ENCODE data around the gene OR1E1. TPM values are rescaled to one million over a fixed set of nuclear protein-coding genes. Genes with fewer than 3 reads are reported as not detected.
"Not testable (repeated sequence)": the region's sequence is repeated elsewhere in the genome, so short reads cannot be mapped to it uniquely, and the experiment has no call there.

The OR1E1 gene
- total RNA-seq, 3 donors from 2014 or later, result not detected

DNA sequence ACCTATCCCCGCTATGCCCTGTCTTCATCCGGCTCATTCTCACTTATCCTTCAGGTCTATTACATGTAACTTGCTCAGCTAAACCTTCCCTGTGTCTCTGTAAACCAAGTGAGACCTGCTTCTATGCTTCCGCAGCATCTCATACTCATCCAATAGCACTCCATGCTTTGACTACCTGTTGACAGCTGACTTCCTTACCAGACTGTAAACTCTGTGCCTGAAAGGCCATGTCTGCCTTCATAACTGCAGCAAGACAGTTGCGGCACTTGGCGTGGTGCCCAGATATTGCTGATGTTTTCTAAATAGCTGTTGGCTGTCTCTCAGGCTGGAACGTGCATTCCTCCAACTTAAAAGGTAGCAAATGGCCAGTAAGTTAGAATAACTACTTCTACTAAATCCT is 1.8 kb upstream of the OR1E1 start:
- Histone ChIP-seq H3K4me1 (no peaks in the 10 kb centered on the region), H3K4me3 (no peak overlapping the region), H3K9me3 (no peaks in the 10 kb centered on the region), H3K27me3 (no peaks in the 10 kb centered on the region), H3K27ac (no peak overlapping the region), H3K36me3 (no peaks in the 10 kb centered on the region)
- no peak for DNase-seq (ENCODE audit: low spot score in 2 of 2)
- intact Hi-C loops (cut with DNase I; ENCODE audit: low total_unique reads), result loop anchor here (10.0 kb wide), 1 partner anchor 615 kb away; no protein-coding TSS in a partner anchor
- TF ChIP-seq POLR2A (IDR thresholded peaks at IDR 0.05), result no peak
- no peak for TF ChIP-seq POLR2AphosphoS5 (IDR thresholded peaks at IDR 0.05)
- TF ChIP-seq CTCF (IDR thresholded peaks at IDR 0.05), result no peak

GRCh38 chr17:3397801-3398200 is 409 bp downstream of the OR1E1 start:
- H3K27me3 ChIP-seq; DNase-seq (ENCODE audit: low spot score in 2 of 2); H3K36me3 ChIP-seq; H3K4me3 ChIP-seq; H3K9me3 ChIP-seq; H3K27ac ChIP-seq; intact Hi-C loops (cut with DNase I; ENCODE audit: low total_unique reads); H3K4me1 ChIP-seq: not testable (repeated sequence)

DNA sequence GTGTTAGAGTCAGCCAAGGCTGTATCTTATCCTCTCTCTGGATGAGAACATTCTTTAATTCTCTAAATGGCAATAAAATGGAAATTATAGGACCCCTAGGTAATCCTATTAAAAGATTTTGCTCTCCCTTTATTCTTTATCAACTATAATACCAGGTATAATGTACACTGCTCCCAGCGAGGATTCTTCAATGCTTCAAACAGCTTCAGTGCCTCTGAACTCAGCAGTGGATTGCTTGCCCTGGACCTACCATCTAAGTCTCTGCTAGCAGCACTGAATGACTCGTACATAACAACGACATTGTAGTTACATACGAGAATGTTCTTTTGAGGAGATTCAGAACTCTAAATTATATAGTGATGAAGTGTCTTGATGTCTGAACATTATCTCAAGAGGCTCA is 8.4 kb downstream of the OR1E1 start:
- no peak for DNase-seq (ENCODE audit: low spot score in 2 of 2)

DNA sequence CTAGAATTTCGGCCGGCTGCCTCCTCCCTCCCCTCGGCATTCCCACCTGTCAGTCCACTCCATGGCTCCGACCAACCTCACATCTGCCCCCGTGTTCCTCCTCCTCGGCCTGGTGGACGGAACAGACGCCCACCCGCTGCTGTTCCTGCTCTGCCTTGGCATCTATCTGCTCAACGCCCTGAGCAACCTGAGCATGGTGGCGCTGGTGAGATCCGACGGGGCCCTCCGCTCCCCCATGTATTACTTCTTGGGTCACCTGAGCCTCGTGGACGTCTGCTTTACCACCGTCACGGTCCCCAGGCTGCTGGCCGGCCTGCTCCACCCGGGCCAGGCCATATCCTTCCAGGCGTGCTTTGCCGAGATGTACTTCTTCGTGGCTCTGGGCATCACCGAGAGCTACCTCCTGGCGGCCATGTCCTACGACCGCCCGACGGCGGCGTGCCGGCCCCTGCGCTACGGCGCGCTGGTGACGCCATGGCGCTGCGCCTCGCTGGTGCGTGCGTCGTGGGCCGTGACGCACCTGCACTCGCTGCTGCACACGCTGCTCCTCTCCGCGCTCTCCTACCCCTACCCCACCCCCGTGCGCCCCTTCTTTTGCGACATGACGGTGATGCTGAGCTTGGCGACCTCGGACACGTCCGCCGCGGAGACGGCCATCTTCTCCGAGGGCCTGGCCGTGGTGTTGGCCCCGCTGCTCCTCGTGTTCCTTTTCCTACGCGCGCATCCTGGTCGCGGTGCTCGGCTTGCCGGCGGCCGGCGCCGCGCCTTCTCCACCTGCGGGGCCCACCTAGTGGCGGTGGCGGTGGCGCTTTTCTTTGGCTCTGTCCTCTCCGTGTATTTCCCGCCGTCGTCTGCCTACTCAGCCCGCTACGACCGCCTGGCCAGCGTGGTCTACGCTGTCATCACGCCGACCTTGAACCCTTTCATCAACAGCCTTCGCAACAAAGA is 12.1 kb downstream of the OR1E1 start, which contains the start of gene OR3A2:
Gene OR3A2, minus strand, starts transcription at position 440 of the 948 bp plus-strand sequence.
- Histone ChIP-seq H3K36me3 (no peaks in the 10 kb centered on the region), H3K27ac (no peak within 1 kb of the TSS), H3K27me3 (peaks cover 0 to 26% of the 10 kb centered on the region in 2 donors), H3K4me1 (no peaks in the 10 kb centered on the region), H3K9me3 (no peaks in the 10 kb centered on the region), H3K4me3 (peak within 1 kb of the TSS in 1 of 3 donors; percentile 50)
- intact Hi-C loops (cut with DNase I; ENCODE audit: low total_unique reads), result no loop called here
- no peak for DNase-seq (ENCODE audit: low spot score in 2 of 2)
- no peak for TF ChIP-seq POLR2AphosphoS5 (IDR thresholded peaks at IDR 0.05)
- TF ChIP-seq CTCF (IDR thresholded peaks at IDR 0.05), result no peak
- no peak for TF ChIP-seq POLR2A (IDR thresholded peaks at IDR 0.05)

More for the DNA sequence above, 8.4 kb downstream of the OR1E1 start:
- no peak overlapping the region for H3K27ac ChIP-seq
- intact Hi-C loops (cut with DNase I; ENCODE audit: low total_unique reads), result no loop called here
- H3K27me3 ChIP-seq, result peaks cover 0 to 13% of the 10 kb centered on the region in 2 donors
- no peaks in the 10 kb centered on the region for H3K4me1 ChIP-seq
- no peaks in the 10 kb centered on the region for H3K9me3 ChIP-seq
- TF ChIP-seq CTCF (IDR thresholded peaks at IDR 0.05) (no peak), POLR2AphosphoS5 (IDR thresholded peaks at IDR 0.05) (no peak), POLR2A (IDR thresholded peaks at IDR 0.05) (no peak)
- H3K36me3 ChIP-seq, result no peaks in the 10 kb centered on the region
- no peak overlapping the region for H3K4me3 ChIP-seq

GRCh38 chr17:3381957-3382356 is 16.3 kb downstream of the OR1E1 start:
- TF ChIP-seq POLR2AphosphoS5 (IDR thresholded peaks at IDR 0.05) (no peak), CTCF (IDR thresholded peaks at IDR 0.05) (no peak), POLR2A (IDR thresholded peaks at IDR 0.05) (no peak)
- H3K36me3 ChIP-seq, result no peaks in the 10 kb centered on the region
- no peak for DNase-seq (ENCODE audit: low spot score in 2 of 2)
- H3K27ac ChIP-seq, result no peak overlapping the region
- H3K27me3 ChIP-seq, result peaks cover 0 to 46% of the 10 kb centered on the region in 2 donors
- intact Hi-C loops (cut with DNase I; ENCODE audit: low total_unique reads), result no loop called here
- H3K9me3 ChIP-seq, result no peaks in the 10 kb centered on the region
- no peaks in the 10 kb centered on the region for H3K4me1 ChIP-seq
- no peak overlapping the region for H3K4me3 ChIP-seq

Data from breast epithelium (tissue), 4 donors.